Panc1 (cell line): ENCODE measurements around the gene LANCL1.

Experiments
- POLR2AphosphoS5 ChIP-seq: IDR thresholded peaks from 2 replicates; pipeline ENCODE4 v1.6.1; 2012; ENCODE audit warnings: mild to moderate bottlenecking, low read depth, low read length, moderate library complexity
- REST ChIP-seq, 2 experiments: IDR thresholded peaks; 2 replicates each; pipeline ENCODE4 v1.6.1; 2011 to 2012; ENCODE audit warnings: low read depth in 2 of 2, control low read depth in 1 of 2, low read length in 1 of 2, mild to moderate bottlenecking in 1 of 2, moderate library complexity in 1 of 2; ENCODE audit not compliant: insufficient read depth in 1 of 2
- TF ChIP-seq, protein P1 (sequence below): fragments of 450-650 bp; IDR thresholded peaks from 2 replicates; pipeline ENCODE4 v1.5.1; 2017; ENCODE audit warnings: mild to moderate bottlenecking

DNA sequence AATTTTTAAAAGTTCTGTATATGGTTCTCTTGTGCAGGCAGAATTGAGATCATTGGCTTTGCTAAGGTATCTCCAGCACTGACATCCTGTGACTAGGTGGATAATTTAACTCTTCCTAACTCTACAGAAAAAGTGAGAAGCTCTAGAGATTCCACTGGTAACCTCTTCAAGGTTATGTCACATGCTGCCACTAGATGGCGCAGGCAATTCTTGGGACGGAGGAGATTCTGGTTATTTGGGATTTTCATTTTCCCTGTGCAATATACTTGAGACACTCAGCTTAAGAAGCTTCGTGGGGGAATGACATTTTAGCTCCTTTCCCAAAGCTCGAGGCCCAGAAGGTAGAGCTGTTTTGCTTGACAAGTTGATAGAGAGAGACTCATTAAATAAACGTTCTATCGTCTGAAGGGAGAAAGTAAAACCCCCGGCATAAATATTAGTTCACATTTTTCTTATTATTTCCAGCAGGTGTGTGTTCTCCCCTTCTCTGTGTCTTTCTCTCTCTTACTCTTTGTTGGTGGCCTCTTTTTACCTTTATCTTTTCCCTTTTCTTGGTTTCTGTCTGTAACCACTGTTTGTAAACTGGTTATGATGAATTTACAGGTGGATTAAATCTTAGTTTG lies 26.6 kb upstream of the LANCL1 start:
- TF ChIP-seq, protein P1, sequence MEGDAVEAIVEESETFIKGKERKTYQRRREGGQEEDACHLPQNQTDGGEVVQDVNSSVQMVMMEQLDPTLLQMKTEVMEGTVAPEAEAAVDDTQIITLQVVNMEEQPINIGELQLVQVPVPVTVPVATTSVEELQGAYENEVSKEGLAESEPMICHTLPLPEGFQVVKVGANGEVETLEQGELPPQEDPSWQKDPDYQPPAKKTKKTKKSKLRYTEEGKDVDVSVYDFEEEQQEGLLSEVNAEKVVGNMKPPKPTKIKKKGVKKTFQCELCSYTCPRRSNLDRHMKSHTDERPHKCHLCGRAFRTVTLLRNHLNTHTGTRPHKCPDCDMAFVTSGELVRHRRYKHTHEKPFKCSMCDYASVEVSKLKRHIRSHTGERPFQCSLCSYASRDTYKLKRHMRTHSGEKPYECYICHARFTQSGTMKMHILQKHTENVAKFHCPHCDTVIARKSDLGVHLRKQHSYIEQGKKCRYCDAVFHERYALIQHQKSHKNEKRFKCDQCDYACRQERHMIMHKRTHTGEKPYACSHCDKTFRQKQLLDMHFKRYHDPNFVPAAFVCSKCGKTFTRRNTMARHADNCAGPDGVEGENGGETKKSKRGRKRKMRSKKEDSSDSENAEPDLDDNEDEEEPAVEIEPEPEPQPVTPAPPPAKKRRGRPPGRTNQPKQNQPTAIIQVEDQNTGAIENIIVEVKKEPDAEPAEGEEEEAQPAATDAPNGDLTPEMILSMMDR, result peak; percentile 94
- TF ChIP-seq POLR2AphosphoS5 (no peak), REST (IDR thresholded peaks at IDR 0.05; ENCODE audit: insufficient read depth in 1 of 2, low read depth in 2 of 2, low read length in 1 of 2) (no peak)
